ENCODE measurements around the gene DR1.
"Not testable (repeated sequence)": the region's sequence is repeated elsewhere in the genome, so short reads cannot be mapped to it uniquely, and the experiment has no call there.

The DR1 gene

DNA sequence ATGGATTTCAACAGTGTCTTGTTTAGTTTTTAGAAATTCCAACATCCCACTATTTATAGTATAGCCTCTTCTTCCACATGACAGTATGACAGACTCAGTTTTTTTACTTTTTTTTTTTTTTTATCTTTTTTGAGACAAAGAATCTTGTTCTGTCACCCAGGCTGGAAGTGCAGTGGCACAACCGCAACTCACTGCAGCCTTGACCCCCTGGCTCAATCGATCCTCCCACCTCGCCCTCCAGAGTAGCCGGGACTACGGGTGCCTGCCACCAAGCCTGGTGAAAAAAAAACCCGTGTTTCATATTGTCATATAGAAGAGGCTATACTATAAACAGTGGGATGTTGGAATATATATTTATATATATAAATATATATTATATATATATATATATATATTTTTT lies 1.2 kb upstream of the DR1 start:
- no peak for DNase-seq

DNA sequence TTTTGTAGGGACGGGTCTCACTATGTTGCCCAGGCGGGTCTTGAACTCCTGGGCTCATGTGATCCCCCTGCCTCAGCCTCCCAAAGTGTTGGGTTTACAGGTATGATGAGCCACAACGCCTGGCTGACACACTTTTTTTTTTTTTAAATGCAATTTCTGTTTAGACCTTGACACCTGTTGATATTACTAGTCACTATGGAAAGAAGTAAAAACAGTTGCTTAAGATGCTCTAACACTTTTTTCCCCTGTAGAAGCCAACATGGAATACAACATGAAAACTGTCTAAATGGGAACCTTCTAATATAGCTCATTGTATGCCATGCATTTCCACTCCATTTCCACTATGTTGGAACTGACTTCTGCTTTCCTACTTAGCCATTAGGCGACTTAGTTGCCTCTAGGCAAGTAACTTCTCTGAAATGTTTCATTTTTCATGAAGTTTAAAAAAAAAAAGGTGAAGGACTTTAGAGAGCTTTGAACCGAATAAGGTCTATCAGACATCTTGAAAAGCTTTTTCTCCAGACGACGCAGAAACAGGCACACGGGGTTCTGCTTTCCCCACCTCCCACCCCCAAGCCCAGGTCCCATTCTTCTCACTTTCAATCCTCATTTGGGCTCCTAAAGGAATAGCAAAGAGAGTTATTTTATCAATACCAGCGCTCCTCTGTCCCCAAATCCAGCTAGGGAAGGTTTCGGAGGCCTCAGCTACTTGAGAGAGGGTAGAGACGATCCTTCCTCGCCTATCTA lies 648 bp upstream of the DR1 start:
- no peak for DNase-seq

DNA sequence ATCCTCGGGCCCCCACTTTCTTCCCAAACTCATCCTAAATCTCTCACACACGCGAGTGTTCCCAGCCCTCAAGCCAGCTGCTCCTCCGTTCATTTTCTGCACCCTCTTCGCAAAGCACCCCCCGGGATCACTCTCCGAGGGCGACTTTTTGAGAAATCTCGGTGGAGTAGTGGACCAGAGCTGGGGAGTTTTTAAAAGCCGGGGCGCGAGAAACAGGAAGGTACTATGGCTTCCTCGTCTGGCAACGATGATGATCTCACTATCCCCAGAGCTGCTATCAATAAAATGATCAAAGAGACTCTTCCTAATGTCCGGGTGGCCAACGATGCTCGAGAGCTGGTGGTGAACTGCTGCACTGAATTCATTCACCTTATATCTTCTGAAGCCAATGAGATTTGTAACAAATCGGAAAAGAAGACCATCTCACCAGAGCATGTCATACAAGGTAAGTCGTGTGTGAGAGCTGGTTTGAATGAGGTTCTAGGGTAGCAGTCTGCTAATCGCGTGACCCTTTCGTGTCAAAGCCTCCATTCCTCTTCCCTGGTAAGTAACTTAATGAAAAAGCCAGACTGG lies 800 bp downstream of the DR1 start:
- peak in 1 of 2 donors; percentile 30 for DNase-seq

DNA sequence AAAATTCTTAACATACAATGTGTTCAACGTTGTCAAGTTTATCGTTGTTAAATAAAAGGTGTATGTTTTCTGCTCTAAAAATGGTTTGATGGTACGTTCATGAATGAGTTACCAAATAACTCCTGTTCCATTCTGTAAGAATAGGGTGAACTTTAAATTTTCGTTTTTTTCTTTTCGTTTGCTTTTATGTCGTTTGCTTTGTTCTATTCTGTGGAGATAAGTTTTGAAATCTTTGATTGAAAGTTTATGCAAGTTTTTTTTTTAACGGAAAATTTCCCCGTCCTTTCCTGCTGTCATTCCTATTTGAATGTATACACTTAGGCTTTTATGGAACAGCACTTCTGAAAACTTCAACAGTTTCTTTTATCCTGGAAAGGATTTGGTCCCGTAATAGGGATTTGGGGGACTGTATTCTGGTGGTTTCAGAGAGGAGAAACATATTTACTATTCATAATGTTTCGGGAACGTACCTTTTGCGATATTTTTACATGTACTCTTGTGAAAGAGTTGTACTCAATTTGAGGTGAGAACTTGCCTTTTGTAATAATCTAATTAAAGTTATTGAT lies 1.7 kb downstream of the DR1 start:
- no peak for DNase-seq

DNA sequence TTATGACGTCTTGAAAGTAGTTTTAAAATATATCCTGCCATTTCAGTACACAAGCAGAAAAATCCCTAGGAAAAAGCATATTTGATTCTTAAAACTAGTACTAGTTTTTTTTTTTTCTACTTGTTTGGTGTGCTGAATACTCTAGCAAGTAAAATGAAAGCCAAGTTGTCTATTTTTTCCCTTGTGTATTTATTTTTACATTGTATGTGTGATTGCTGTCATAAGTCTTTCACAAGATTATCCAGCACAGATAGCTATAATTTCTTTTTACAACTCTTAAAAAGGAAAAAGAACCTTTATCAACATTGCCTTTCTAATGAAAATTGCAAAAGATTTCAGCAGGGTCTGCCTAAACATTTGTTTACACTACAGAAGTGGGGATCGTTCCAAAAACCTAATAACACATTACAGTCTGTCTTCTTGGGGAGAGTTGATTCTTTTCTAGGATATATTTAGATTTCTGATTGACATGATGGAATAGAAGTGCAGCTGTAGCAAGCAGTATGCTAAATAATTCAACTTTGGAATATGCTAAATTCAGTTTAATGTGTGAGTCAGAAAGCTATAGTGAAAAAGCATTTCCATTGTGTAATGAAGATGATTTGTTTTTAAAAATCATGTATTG lies 2.5 kb downstream of the DR1 start:
- DNase-seq: no peak

DNA sequence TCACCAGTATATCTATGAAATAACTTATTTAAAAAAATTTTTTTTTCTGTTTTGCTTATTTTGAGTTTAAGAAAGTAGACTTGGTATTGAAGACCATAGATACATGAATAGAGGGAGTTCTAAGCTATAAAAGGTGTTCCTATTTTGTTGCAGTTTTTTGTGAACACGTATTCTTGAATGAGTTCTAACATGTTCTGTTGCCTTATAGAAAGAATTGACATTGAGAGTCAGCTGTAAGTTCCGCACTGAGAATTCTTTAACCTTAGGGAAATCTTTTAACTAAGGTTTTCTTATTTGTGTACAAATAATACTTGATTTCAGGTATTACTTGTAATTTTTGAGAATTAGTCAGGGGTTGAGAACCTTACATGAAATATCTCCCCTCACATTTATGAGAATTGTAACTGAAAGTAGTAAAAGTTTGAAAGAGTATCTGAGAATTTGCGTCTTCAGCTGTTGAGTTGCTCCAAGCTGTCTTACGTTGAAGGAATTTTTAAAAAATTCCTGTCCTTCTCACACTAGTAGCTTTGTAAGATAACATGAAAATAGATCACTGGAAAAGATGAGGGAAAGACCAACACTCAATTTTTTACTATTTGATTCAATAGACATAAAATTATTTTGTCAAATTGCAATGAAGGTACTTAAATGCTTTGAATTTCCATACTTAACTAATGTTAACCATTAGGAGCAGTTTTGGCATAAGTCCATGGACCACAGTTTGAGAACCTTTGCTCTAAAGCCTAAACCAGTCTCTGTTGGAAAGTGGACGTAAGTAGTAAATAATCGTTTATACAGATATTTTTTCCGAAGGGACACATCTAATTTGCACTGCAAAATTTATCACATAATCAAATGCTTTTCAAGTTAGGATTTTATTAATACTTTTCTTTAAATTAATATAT lies 3.8 kb downstream of the DR1 start:
- no peak for DNase-seq

DNA sequence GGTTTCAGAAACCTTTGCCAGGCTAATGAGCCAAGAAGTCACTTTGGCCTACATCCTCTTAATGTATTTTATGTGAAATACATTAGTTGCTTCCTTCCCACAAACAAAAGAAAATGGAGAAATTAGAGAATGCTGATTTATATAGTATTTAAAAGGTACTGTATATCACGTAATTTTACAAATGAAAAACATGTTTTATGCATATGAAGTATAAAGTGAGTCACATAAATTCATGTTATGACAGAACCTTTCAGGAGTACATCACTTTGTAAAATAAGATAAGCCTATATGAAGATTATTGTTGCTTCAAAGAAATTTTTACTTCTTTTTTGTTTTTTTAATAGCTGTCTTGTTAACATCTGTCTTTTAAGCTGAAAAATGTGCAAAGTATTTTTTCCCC lies 4.6 kb downstream of the DR1 start:
- no peak for DNase-seq

DNA sequence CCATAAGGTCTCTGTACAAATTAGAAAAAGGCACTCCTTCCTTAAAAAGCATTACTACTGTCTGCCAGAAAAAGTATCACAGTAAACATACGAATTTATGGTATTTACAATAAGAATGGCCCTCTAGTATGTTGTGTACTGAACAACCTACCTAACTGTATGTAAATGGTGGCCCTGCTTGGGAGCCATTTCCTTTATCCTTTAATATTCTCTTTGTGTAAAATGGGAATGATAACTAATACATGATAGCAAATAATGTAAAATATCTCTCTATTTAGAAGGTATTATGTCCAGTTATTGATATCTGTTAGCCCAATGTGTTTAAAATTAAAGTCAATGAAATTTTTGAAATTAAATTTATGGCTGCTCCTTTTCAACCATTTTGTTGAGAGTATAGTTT lies 5.2 kb downstream of the DR1 start:
- no peak for DNase-seq

DNA sequence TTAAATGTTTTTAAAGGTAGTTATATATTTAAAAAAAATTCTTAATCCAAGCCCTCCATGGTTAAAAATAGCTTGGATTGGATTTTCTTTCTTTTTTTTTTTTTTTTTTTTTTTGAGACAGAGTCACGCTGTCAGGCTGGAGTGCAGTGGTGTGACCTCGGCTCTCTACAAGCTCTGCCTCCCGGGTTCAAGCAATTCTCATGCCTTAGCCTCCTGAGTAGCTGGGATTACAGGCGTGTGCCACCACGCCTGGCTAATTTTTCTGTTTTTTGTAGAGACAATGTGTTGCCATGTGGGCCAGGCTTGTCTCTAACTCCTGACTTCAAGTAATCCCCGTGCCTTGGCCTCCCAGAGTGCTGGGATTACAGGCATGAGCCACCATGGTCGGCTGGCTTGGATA lies 5.6 kb downstream of the DR1 start:
- not testable (repeated sequence) for DNase-seq

DNA sequence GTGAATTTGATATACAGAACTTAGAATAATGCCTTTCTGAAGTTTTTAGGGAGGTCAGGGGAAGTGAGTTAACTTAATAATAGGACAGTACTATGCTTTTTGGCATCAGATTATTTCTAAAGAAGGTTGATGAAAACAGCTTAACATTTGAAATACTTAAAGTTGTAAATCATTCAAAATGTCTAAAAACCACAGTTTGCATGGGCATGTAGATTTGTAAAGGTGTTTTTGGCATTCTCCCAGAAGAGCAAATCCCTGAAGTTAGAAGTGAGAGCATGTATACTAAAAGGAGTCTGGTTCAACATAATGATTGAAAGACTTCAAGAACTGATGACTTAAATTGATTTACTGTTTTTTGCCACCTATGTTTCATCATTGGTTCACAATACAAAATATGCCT lies 6.7 kb downstream of the DR1 start:
- no peak for DNase-seq

DNA sequence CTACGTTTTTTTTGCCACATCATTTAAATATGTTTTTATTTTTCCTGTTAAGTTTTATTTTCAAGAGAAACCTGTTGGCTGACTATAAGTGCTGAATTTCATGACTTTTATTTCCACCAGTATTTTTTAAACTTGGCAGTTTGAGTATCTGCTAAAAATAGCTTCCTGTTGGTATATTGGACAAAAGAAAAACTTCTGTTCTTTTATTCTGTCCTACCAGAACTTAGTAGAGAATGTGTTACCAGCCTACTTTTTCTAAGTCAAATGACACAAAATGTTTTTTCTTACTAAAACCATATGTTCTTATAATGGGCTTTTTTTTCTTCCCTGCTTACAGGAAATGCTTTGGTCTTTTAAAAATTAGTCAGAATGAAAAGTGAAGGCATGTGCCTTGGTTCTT lies 7.6 kb downstream of the DR1 start:
- DNase-seq: no peak

DNA sequence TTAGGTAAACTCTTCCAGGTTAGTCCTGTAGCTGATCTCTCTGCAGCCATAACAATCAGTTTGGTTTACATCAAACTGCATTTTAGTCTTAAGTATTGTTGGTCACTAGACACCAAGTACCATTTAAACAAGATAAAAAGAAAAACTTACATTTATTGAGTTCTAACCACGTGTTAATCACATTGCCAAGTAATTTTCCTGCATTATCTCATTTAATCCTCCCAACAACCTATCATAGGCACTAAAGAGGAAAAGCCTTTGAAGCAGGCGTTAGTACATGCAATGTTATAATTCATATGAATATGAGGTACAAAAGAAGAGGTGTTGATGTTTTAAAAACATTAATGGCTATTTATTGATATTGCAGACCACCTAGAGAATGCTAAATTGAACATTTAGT lies 9.0 kb downstream of the DR1 start:
- no peak for DNase-seq

DNA sequence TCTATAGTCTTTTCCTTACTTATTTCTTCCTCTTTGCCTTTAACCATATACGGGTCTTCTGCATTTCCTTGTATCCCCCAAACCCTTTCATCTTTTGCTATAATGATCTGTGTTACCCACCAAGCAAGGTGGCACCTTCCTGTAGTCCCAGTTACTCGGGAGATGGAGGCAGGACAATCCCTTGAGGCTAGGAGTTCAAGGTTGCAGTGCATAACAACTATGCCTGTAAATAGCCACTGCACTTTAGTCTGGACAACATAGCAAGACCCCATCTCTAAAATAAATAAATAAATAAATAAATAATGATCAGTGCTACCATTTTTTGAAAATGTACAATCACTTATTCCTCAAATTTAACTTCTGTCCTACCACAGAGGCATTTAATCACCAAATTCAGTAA lies 11.5 kb downstream of the DR1 start:
- no peak for DNase-seq

DNA sequence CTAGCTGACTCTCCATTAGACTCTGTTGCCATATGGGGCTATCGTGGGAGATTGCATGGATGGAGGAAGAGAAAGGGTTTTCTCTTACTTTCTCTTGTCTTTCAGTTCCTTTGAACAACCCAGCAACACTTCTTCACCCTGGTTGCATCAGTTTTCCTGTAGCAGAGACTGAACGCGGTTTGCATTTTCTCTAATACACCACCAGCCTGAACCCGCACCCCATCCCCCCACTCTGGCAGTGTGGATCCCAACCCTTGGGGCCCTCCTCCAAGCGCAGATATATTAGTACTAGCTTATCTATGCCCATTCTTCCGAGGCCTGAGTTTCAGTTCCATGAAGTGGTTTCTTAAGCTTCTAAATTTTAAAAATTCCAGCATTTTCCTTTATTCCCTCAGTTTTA lies 12.6 kb downstream of the DR1 start:
- no peak for DNase-seq

DNA sequence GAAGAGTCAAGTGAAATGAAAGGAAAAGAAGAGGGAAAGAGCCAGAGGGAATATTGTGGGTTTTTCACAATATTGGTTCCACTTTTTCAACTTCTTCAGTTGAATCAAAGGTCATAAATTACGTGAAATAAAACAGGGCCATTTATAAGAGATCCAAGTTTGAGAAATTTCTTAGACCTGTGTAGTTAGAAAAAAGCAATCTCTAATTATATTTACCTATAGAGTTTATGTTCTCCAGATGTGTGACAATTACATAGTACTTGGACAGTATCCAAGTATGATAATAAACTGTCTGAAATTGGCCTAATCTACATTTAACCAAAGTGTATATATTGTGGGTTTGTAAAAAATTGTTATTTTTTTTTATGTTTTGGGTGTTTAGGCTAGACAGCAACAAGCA lies 14.4 kb downstream of the DR1 start:
- DNase-seq: no peak

DNA sequence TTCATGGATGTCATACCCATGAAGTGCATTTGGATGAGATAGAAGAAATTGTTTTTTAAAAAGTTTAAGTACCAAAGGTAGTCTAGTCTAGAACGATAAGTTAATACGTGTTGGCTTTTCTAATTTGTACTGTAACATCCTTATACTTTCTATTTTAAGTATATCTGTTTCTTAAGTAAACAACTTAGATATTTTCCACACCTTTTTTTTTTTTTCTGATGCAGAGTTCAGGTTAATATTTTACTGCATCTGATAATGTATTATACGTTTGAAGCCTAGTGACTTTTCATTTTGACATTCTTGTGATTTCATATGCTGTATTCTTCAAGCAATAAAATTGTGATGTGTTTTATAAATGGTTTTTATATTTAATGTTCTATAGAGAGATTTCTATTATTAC lies 16.5 kb downstream of the DR1 start:
- DNase-seq: no peak

DNA sequence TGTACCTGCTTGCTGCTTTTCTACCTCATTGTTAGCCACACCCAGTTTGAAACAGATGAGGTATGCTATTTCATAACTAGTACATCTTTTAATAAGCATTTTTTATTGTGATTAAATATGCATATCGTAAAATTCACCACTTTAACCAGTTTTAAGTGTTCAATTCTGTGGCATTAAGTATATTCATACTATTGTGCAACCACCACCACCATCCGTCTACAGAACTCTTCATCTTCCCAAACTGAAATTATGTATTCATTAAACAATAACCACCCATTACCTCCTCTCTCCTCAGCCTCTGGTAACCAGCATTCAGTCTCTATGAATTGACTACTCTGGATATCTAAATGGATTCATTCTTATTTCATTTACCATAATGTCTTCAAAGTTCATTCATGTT lies 20.1 kb downstream of the DR1 start:
- DNase-seq: no peak

DNA sequence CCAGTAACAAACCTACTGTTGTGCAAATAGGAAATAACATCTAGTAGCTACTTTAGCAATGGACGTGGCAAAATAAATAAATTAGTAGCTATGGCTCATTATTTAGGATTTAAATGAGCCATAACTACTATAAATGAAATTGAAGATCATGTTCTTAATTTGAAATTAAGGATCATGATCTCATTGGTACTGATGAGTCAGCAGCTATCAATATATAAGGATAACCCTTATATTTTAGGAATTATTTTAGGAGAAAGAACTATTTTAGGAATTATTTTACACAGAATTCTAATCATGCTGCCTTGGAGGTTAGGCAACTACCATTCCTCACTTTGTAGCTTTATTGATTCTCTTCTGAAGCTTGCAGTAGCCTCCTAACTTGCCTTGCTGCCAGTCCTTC lies 24.0 kb downstream of the DR1 start:
- no peak for DNase-seq

DNA sequence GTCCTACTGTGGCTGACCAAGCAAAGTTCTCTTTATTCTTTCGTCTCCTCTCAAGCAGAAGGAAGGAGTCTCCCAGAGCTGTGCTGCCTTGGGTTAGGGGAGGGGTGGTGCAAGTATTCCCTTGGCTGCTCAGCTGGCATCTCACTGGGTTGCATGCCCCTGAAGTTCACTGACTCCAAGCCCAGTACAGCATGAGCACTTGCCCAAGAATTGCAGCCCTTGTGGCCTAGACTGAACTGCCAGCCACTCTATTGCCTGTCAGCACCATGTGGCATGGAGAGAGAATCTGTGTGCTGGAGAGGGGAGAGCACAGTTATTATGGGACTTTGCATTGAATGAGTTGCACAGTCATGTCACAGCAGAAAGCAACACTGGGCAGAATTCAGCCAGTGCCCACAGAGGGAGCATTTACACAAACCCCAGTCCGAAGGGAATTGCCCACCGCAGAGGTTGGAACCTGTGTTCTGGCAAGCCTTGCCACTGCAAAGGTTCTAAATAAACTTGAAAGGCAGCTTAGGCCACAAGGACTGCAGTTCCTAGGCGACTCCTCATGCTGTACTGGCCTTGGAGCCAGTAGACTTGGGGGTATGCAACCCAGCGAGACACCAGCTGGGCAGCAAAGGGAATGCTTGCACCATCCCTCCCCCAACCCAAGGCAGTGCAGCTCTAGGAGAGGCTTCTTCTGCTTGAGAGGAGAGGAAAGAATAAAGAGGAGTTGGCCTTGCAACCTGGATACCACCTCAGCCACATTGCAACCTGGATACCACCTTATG lies 28.8 kb downstream of the DR1 start:
- DNase-seq: no peak

DNA sequence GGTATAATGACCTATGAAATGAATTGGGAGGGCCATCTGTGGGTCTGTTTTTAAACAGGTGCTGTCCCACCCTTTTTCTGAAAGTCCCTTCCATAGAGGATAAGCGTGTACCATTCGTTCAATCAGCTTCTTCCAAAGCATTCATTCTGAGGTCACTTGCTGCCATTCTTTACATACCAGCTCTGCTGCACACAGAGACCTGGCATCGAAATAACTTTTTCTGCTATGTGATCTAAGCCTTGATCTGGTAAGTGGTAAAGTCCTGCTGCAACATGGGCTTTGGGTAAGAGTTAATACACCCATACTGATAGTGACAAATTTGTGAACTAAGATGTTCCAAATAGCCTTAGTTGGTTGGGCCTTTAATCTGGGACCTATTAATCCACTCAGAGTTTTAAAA lies 38.9 kb downstream of the DR1 start:
- DNase-seq: no peak

DNA sequence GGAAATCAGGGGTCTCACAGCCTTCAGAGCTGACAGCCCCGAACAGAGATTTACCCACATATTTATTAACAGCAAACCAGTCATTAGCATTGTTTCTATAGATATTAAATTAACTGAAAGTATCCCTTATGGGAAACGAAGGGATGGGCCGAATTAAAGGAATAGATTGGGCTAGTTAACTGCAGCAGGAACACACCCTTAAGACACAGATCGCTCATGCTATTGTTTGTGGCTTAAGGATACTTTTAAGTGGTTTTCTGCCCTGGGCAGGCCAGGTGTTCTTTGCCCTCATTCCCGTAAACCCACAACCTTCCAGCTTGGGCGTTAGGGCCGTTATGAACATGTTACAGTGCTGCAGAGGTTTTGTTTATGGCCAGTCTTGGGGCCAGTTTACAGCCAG lies 40.6 kb downstream of the DR1 start:
- not testable (repeated sequence) for DNase-seq

DNA sequence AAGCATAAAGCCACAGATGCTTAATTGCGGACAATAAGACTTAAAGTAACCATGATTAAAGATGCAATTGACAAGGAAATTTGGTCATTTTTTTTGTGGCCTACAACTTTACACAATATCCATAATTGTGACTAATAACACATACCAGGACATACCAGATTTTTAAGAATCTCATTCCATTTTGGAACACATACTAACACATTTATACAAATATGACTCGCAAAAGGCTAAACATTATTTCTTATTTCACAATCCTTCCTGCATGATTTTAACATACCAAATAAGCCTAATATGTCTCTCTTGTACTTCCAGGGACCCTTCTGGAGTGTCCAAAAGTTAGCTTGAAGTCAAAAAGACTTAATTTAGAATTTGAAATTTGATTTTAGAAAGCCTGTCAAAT lies 48.8 kb downstream of the DR1 start:
- DNase-seq: no peak

DNA sequence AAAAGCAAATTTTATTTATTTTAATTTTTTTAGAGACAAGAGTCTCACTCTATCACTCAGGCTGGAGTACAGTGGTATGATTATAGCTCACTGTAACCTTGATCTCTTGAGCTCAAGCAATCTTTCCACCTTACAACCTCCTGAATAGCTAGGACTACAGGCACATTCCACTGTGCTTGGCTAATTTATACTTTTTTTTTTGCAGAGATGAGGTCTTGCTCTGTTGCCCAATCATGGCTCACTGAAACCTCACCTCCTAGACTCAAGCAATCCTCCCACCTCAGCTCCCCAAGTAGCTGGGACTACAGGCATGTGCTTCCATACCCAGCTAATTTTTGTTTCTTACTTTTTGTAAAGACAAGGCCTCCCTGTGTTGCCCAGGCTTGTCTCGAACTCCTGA lies 49.5 kb downstream of the DR1 start:
- no peak for DNase-seq

Measured in stimulated activated CD4-positive, alpha-beta T cell treated with anti-CD3 and anti-CD28 coated beads, Interleukin-2, amount 100 ng/mL, for 48 hours (primary cell).